ENCODE results near the gene SCN11A. TPM values are rescaled to one million over a fixed set of nuclear protein-coding genes. Genes with fewer than 3 reads are reported as not detected.

The SCN11A gene
- total and polyA plus RNA-seq, 2 of the 13 experiments (the other 11 are each of a cell fraction or from before 2014, with no cell fraction given): 0.02 to 0.11 TPM

DNA sequence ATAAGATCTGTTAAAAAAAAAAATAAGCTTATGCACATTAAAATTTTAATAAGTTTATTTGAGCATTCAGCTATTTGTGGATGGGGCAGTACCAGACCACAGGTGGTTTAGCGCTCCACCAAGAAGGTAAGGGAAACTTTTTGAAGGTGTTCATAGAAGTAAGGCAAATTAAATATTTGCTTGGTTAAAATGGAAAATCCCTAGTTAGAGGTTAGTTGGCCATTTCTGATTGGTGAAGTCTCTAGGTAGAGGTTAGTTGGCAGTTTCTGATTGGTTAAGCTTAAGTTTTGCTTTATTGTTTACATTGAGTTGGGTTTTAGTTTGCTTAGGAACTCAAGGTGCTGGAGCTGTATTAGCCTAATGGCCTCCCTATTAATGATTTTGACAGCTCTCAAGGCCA, 30.7 kb downstream of the SCN11A start:
- Histone ChIP-seq H3K27me3 (ENCODE audit: control insufficient read depth in 1 of 2, insufficient read depth in 2 of 2, low read length in 2 of 2) (no peaks in the 10 kb centered on the region), H3K4me1 (ENCODE audit: insufficient read depth, low read length) (peaks cover 20% of the 10 kb centered on the region), H3K79me2 (ENCODE audit: insufficient read depth, low read length) (no peaks in the 10 kb centered on the region), H3K9me3 (ENCODE audit: low read length) (no peaks in the 10 kb centered on the region), H3K4me3 (replicated peaks in 1 of 3; ENCODE audit: insufficient read depth in 1 of 3, low read depth in 2 of 3, low read length in 3 of 3) (no peak overlapping the region), H3K27ac (ENCODE audit: extremely low read length, insufficient read depth, low read length) (no peak overlapping the region), H3K4me2 (ENCODE audit: low read depth, low read length) (no peak overlapping the region), H3K9ac (ENCODE audit: insufficient read depth, low read depth, low read length) (no peak overlapping the region), H4K20me1 (ENCODE audit: insufficient read depth, low read length) (no peaks in the 10 kb centered on the region), H3K36me3 (replicated peaks in 1 of 2; ENCODE audit: control insufficient read depth in 1 of 2, insufficient read depth in 2 of 2, low read length in 2 of 2) (no peaks in the 10 kb centered on the region), H2AFZ (ENCODE audit: low read length) (no peak overlapping the region)
- 96% methylated on average over 1 of the region's 1 CpG for WGBS (ENCODE audit: low lambda C conversion rate)
- intact Hi-C loops (cut with micrococcal nuclease; ENCODE audit: unreplicated experiment) (no loop called here), in situ Hi-C loops (cut with HindIII; ENCODE audit: extremely low pct_ligation_motif_present, low pct_unique_long_range_greater_than_20kb) (no loop called here)
- BruUV-seq (replicated peaks): no TSS peak
- ATAC-seq (no peak), FAIRE-seq (no peak), DNase-seq (ENCODE audit: low spot score) (no peak)
- TF ChIP-seq IKZF1 (IDR thresholded peaks at IDR 0.05): no peak
- no peak for TF ChIP-seq NR1H2 (CRISPR knock-in tag; IDR thresholded peaks at IDR 0.05; ENCODE audit: borderline replicate concordance, low read depth)
- TF ChIP-seq SMAD1 (CRISPR knock-in tag; IDR thresholded peaks at IDR 0.05; ENCODE audit: borderline replicate concordance, low read depth): no peak
- TF ChIP-seq ZNF7 (CRISPR knock-in tag; IDR thresholded peaks at IDR 0.05): no peak
- no peak for TF ChIP-seq ZSCAN31 (CRISPR knock-in tag; IDR thresholded peaks at IDR 0.05; ENCODE audit: low read depth)
- TF ChIP-seq, protein P1, sequence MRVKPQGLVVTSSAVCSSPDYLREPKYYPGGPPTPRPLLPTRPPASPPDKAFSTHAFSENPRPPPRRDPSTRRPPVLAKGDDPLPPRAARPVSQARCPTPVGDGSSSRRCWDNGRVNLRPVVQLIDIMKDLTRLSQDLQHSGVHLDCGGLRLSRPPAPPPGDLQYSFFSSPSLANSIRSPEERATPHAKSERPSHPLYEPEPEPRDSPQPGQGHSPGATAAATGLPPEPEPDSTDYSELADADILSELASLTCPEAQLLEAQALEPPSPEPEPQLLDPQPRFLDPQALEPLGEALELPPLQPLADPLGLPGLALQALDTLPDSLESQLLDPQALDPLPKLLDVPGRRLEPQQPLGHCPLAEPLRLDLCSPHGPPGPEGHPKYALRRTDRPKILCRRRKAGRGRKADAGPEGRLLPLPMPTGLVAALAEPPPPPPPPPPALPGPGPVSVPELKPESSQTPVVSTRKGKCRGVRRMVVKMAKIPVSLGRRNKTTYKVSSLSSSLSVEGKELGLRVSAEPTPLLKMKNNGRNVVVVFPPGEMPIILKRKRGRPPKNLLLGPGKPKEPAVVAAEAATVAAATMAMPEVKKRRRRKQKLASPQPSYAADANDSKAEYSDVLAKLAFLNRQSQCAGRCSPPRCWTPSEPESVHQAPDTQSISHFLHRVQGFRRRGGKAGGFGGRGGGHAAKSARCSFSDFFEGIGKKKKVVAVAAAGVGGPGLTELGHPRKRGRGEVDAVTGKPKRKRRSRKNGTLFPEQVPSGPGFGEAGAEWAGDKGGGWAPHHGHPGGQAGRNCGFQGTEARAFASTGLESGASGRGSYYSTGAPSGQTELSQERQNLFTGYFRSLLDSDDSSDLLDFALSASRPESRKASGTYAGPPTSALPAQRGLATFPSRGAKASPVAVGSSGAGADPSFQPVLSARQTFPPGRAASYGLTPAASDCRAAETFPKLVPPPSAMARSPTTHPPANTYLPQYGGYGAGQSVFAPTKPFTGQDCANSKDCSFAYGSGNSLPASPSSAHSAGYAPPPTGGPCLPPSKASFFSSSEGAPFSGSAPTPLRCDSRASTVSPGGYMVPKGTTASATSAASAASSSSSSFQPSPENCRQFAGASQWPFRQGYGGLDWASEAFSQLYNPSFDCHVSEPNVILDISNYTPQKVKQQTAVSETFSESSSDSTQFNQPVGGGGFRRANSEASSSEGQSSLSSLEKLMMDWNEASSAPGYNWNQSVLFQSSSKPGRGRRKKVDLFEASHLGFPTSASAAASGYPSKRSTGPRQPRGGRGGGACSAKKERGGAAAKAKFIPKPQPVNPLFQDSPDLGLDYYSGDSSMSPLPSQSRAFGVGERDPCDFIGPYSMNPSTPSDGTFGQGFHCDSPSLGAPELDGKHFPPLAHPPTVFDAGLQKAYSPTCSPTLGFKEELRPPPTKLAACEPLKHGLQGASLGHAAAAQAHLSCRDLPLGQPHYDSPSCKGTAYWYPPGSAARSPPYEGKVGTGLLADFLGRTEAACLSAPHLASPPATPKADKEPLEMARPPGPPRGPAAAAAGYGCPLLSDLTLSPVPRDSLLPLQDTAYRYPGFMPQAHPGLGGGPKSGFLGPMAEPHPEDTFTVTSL (CRISPR knock-in tag; IDR thresholded peaks at IDR 0.05; ENCODE audit: borderline replicate concordance): no peak
- CTCF ChIA-PET (ENCODE audit: low intra/inter-chr PET ratio, low total read pairs): no interaction called here
- POLR2A ChIA-PET: no interaction called here
